ENCODE results near the gene HOXA6.

DNA sequence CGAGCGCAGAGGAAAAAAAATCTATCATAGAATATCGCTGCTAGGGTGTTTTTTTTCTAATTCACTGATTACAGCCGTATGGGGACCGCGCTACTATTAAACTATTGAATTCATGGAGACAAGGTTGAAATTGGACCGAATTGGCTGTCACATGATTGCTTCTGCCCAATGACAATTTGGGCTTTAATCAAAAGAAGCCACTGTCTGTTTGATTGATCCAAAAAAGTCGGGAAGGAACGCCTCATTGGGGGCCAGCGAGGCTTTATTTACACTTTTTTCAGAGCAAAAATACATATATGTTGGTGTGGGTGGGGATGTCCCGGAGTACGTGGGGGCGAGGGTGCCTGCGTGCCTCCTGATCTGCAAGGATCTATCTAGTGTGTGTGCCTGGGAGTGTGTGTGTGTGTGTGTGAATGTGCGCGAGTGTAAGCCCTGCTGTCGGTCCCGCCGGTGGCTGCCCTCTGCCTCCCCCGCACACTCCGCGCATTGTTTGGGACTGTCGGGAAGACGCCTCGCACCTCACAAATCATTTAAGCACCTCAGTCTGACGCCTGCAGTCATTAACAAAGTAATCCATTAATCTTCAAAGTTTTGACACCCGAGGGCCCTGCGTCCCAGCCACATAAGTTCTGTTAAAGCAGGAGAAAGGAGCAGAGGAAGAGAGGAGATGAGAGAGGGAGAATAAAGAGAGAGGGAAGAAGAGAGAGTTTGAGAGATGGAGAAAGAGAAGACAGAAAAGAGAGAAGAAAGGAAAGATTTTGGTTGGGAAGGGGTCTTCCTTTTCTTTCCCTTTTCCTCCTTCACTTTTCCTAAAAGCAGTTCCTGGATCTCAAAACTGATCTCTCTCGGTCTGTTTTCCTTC is 44.8 kb downstream of the HOXA6 start, which contains the start of gene HOXA2:
- TF ChIP-seq BRCA1 (IDR thresholded peaks at IDR 0.05) (no peak), BRCA1 (CRISPR knock-in tag; IDR thresholded peaks at IDR 0.05) (no peak), CTCF (IDR thresholded peaks at IDR 0.05 in 2 of 3, conservative IDR thresholded peaks at IDR 0.05 in 1 of 3; ENCODE audit: insufficient read depth in 2 of 3, low read depth in 1 of 3, low read length in 3 of 3) (no peak), ZNF121 (CRISPR knock-in tag; conservative IDR thresholded peaks at IDR 0.05) (no peak)
- TF ChIP-seq, protein P1, sequence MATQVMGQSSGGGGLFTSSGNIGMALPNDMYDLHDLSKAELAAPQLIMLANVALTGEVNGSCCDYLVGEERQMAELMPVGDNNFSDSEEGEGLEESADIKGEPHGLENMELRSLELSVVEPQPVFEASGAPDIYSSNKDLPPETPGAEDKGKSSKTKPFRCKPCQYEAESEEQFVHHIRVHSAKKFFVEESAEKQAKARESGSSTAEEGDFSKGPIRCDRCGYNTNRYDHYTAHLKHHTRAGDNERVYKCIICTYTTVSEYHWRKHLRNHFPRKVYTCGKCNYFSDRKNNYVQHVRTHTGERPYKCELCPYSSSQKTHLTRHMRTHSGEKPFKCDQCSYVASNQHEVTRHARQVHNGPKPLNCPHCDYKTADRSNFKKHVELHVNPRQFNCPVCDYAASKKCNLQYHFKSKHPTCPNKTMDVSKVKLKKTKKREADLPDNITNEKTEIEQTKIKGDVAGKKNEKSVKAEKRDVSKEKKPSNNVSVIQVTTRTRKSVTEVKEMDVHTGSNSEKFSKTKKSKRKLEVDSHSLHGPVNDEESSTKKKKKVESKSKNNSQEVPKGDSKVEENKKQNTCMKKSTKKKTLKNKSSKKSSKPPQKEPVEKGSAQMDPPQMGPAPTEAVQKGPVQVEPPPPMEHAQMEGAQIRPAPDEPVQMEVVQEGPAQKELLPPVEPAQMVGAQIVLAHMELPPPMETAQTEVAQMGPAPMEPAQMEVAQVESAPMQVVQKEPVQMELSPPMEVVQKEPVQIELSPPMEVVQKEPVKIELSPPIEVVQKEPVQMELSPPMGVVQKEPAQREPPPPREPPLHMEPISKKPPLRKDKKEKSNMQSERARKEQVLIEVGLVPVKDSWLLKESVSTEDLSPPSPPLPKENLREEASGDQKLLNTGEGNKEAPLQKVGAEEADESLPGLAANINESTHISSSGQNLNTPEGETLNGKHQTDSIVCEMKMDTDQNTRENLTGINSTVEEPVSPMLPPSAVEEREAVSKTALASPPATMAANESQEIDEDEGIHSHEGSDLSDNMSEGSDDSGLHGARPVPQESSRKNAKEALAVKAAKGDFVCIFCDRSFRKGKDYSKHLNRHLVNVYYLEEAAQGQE (IDR thresholded peaks at IDR 0.05; ENCODE audit: borderline replicate concordance), result no peak
- TF ChIP-seq, protein P1 (CRISPR knock-in tag; IDR thresholded peaks at IDR 0.05; ENCODE audit: low read depth), result no peak
